NCI-H2081 (cell line): Measurements from ENCODE around the gene SCNN1B.
"Not testable (repeated sequence)": the region's sequence is repeated elsewhere in the genome, so short reads cannot be mapped to it uniquely, and the experiment has no call there.

Experiments used
- DNase-seq, 2 experiments: peaks; one replicate each; lab custom pipeline; 2025; lab: John Stamatoyannopoulos, UW

Gene SCNN1B

DNA sequence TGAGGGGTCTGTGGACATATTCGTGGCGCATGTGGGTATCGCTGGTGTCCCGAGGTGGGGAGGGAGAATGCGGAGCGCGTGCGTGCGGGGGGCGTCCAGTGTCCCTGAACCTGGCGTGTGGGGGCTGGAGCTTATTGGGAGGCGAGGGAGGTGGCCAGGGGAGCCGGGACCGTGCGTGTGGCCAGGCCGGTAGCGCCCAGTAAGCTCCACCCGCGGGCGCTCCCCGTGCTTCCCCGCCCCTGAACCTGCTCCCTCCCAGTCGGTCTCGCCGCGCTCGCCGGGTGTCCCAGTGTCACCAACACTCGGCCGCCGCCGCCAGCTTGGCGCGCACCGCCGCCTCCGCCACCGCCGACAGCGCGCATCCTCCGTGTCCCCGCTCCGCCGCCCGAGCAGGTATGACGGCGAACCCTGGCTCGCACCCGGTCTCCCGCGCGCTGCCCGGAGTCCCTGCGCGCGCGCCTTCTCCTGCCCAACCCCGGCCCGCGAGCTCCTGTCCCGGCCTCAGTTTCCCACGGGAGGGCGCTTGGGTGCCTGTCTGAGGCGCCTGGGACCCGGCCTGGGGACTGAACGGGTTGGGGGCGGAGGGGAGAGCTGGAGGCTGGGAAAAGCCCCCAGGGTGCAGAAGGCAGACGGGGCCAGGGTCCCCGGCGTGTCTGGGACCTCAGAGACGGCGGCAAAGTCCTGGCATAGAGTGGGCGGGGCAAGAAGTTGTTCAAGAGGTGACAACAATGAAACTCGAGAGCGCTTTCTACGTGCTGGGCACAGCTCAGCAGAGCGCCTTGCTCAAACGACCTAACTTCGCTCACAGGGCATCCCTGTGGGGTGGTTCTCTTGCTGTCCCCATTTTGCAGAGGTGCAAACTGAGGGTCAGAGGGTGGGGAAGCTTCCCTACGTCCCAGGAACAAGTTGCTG is at the start of gene SCNN1B:
Gene SCNN1B (plus strand): TSS at position 258 of the 912 bp plus-strand sequence. CDS start 46,298 bp downstream, outside the sequence.
- DNase-seq, result peak; percentile 32 to 44

DNA sequence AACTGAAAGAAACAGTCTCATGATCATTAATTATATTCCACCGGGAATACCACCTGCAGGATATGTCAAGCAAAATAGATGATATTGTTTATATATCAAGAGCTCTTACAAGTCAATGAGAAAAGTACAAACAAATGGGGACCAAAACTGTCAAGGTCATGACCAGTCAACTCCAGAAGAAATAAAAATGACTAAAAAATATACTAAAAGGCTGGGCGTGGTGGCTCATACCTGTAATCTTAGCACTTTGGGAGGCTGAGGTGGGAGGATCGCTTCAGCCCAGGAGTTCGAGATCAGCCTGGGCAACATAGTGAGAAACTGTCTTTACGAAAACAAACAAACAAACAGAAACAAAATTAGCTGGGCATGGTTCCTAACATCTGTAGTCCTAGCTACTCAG is 49.8 kb upstream of the SCNN1B start:
- no peak for DNase-seq

DNA sequence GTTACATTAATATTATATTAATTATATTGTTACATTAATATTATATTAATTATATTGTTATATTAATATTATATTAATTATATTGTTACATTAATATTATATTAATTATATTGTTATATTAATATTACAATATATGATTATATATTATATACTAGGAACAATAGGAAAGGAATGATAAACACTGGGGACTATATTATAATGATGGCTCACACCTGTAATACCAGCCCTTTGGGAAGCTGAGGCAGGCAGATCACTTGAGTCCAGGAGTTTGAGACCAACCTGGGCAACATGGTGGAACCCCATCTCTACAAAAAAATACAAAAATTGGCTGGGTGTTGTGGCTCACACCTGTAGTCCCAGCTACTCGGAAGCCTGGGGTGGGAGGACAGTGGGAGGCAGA is 48.5 kb upstream of the SCNN1B start:
- not testable (repeated sequence) for DNase-seq

DNA sequence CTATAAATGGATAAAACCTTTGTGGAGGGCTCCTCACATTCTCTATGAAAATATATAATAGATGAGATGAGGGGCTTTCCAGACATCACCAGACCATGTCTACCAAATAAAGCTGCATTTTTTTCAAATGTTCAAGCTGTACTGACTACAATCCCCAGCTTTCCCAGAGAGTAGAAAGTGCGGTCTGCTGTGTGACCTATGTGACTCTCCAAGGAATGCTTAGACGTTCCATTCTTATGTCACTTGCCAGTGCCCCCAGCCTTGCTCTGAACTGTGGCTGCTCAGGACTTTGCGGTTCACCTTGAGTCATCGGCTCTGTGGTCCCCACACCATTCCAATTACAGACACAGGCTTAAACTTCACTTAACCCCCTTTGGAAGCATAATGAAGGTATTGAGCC is 47.8 kb upstream of the SCNN1B start:
- no peak for DNase-seq

GRCh38 chr16:23255000-23255399 is 47.1 kb upstream of the SCNN1B start:
- DNase-seq, result no peak

- DNase-seq, result no peak
These were observed 45.7 kb upstream of the SCNN1B start for GRCh38 chr16:23256440-23256839.

DNA sequence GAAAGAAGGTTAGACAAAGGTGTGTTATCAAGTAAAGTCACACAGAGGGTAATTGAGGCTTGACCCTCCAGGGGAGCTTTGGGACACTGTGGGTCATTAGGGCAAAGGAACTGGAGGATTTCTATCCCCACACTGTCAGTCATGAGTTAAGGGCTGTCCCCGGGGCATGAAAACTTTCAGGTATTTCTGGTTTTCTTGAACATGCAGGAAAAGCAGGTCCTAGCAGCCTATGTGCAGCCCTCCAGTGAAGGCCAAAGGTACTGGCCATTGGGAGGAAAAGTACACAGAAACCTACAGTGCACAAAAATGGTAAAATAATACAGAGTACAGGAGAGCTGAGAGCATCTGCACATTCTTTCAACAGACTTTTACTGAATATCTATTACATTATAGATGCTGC is 44.4 kb upstream of the SCNN1B start:
- DNase-seq, result no peak

DNA sequence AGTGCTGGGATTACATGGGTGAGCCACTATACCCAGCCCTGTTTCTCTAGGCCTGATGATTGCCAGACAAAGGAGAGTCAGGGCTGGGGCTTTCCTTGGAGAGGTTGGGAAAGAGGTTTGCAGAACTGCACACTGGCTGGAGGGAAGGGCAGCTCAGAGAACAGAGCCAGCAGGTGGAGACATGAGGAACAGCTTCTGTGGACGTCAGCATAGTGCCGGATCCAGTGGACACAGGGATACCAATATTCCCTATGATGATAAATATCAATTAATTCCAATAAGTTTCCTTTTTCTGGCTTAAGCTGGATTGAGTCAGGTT is 43.2 kb upstream of the SCNN1B start:
- no peak for DNase-seq

GRCh38 chr16:23267647-23268046 is 34.5 kb upstream of the SCNN1B start:
- DNase-seq, result no peak

DNA sequence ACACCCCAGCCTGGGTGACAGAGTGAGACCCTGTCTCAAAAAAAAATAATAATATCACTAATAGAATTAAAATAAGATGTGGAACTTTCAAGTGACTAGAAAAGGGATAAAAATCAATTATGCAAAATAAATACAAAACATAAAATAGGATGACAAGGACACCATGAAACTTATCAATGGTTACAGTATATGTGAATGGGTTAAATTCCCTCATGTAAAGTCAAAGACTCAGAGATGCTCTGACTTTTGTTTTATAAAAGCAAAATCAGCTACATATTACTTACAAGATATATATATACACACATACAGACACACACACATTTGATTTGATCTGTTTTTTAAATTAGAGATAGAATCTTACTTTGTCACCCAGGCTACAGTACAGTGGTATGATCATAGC is 33.5 kb upstream of the SCNN1B start:
- no peak for DNase-seq

DNA sequence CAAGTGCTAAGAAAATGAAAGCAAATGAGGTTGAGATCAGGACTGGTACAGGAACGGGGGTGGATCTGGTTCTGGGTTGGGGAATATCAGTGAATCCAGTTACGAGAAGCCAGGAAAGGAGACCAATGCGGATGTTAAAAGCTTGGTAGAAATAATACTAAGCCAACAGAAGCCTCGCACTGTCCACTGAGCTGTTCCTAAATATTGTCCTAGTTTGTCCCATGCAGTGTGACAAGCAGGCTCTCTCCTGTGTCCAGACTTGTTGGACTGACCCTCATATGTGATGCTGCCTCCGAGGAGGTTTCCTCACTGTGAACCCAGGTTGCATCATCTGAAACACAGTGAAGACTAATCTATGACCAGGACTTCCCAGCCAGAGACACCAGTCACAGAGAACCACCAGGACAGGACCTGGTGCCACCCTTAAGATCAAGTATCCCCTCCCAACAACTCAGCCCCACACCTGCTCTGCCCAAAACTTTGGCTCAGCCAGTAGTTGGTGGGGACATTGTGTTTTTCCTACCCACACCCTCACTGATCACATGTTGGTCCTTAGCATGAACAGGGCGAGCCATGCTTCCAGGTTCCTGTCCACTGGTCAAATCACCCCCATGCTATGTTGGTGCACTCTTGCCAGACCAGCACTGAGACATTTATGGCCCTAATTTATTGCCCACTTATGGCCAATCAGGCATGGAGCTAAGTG is 32.7 kb upstream of the SCNN1B start:
- no peak for DNase-seq

DNA sequence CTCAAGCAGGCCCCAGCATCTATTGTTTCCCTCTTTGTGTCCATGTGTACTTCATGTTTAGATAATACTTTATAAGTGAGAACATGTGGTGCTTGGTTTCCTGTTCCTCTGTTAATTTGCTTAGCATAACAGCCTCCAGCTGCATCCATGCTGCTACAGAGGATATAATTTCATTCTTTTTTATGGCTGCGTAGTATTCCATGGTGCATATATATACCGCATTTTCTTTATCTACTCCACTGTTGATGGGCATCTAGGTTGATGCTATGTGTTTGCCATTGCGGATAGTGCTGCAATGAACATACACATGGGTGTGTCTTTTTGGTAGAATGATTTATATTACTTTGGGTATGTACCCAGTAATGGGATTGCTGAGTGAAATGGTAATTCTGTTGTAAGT is 31.4 kb upstream of the SCNN1B start:
- DNase-seq, result no peak

DNA sequence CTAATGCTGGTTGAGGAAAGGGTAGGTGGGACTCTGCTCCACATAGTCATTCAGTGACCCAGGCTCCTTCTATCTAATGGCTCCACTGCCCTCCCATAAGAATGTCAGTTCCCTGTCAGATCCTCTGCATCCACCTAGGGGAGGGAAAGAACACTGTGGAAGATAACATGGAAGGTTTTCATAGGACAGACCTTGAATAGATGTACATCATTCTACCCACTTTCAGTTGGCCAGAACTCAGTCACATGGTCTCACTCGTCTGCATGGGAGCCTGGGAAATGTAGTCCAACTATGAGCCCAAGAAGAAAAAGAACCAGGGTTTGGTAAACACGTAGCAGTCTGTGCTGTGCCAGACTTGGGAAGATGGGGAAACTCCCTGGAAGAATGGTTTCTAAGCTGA is 27.1 kb upstream of the SCNN1B start:
- peak in 1 of 2 experiments; percentile 22 for DNase-seq

- no peak for DNase-seq
These were observed 25.3 kb upstream of the SCNN1B start for GRCh38 chr16:23276821-23277220.

DNA sequence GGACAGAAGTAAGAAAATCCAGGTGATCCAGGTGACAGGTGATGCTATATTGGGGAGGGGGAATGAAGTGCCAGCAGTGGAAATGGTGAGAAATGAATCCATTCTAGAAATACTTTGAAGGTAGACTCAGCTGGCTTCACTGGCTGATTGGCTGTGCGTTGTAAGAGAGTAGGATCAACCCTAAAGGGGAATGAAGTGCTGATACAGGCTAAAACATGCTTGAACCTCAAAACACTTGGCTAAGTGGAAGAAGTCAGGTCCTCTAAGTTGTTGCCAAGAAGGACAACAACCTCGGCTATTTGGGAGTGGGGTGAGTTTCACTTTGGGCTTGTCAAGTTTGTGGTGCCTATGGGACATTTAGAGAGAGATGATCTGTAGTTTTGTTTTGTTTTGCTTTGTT is 24.1 kb upstream of the SCNN1B start:
- no peak for DNase-seq

GRCh38 chr16:23279721-23280153 is 22.4 kb upstream of the SCNN1B start:
- DNase-seq, result peak; percentile 84 to 96

GRCh38 chr16:23280483-23280967 is 21.6 kb upstream of the SCNN1B start:
- peak; percentile 20 to 74 for DNase-seq

- no peak for DNase-seq
These were observed 19.5 kb upstream of the SCNN1B start for GRCh38 chr16:23282568-23282967.

GRCh38 chr16:23283571-23283970 is 18.5 kb upstream of the SCNN1B start:
- no peak for DNase-seq

GRCh38 chr16:23284584-23284983 is 17.5 kb upstream of the SCNN1B start:
- no peak for DNase-seq

DNA sequence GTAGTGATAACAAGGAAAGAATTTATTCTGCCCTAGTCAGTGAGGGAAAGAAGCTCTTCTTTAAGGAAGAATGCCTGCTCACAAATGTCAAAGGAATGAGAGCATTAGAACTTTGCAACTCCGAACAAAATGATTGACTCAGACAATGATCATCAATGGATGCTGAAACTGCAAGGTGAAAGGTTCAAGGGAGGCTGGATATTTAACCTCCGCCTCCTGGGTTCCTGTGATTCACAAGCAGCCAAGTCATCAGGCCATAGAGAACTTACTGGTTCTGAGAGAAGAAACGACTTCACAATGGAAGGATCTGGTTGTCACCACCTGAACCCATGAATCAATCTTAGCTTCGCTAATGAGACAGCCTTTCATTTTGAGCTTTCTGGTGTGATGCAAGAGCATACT is 16.0 kb upstream of the SCNN1B start:
- no peak for DNase-seq

GRCh38 chr16:23288209-23288608 is 13.9 kb upstream of the SCNN1B start:
- no peak for DNase-seq
